A172 (cell line): ENCODE results near the gene ANKRD40CL. TPM values are rescaled to one million over a fixed set of nuclear protein-coding genes. Genes with fewer than 3 reads are reported as not detected.

Experiments
- DNase-seq: peaks from one replicate; pipeline ENCODE4 v3.0.0-alpha.2; 2015; ENCODE audit warnings: low spot score
- total RNA-seq: library from RNA; depleted of rRNA; stranded (reverse); fragments of >200 nt; shearing (Covaris generic); gene quantifications from 2 replicates; pipeline ENCODE4 v1.2.3, GENCODE V29; 2014

ANKRD40CL gene
- total RNA-seq, 1 experiment from 2014 or later, result not detected

DNA sequence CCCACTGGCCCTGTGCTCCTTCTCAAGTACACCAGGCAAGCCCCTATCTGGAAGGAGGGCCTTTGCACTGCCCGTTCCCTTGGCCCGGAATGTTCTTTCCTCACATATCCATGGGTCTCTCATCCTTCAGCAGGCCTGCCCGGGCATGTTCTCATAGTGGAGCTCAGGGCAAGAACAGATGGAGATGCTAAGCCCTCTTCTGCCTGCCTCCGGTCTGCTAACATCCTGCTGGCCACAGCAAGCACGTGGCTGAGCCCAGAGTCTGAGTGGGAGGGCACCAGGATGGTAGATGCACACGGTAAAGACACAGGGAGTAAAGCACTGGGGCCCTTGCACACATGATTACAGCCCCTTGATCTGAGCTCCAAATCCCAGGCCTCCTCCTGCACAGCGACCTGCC lies 19.8 kb upstream of the ANKRD40CL start:
- no peak for DNase-seq

DNA sequence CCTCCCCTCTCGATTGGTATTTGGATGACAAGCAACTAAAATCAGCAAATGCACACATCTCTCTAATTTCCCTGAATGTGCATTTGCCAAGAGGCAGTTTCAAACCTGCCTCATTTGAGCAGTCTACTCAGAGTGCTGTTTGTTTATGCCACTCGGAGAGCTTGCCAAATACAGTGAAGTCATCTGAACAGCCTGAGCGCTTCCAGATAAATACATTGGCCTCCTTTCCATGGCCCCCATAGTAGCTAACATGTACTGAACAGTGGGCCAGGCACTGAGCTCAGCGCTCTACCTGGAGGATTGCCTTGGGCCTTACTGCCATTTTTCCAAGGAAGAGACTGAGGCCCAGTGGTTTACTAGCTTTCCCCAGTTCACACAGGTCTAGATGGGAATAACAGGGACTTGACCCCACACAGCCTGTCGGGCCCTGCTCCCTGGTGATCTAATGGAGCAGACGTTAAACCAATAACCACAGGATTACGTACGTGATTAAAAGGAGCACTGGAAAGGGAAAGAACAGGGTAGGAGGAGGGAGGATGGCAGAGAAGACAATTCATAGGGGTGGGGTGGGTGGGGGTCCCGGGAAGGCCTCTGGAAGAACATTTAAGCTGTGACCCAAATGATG lies 18.7 kb upstream of the ANKRD40CL start:
- DNase-seq, result no peak

GRCh38 chr17:50785126-50785525 lies 17.8 kb upstream of the ANKRD40CL start:
- no peak for DNase-seq

DNA sequence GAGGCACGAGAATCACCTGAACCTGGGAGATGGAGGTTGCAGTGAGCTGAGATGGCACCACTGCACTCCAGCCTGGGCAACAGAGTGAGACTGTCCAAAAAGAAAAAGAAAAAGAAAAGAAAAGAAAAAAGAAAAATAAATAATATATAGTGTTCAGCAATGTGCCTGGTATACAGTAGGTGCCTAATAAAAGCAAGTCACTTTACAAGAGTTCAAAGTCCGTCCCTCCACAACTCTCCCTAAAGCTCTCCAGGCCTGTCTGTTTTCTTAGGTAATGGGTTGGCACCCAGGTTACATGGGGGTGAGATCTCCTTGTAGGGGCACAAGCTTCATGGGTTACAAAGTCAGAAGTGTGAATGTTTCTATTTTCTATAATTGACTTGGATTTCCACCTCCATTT lies 16.6 kb upstream of the ANKRD40CL start:
- no peak for DNase-seq

GRCh38 chr17:50783193-50783660 lies 15.9 kb upstream of the ANKRD40CL start:
- peak; percentile 86 for DNase-seq

- DNase-seq, result no peak
Observed at GRCh38 chr17:50781167-50781566, 13.8 kb upstream of the ANKRD40CL start.

GRCh38 chr17:50779747-50780353 lies 12.5 kb upstream of the ANKRD40CL start:
- DNase-seq, result no peak

DNA sequence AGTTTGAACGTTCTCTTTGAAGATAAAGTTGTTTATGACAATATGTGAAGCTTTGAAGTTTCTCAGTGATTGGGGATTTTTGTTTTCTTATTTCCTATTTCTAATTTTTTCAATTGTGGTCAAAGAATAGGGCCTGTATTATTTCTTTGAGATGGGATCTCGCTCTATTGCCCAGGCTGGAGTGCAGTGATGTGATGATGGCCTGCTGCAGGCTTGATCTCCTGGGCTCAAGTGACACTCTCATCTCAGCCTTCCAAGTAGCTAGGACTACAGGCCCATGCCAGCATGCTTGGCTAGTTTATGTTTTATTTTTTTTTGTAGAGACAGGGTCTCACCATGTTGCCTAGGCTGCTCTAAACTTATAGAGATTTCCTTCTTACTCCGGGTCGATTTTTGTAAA lies 11.7 kb upstream of the ANKRD40CL start:
- DNase-seq, result no peak

- DNase-seq, result no peak
Observed at GRCh38 chr17:50778471-50778870, 11.2 kb upstream of the ANKRD40CL start.

- no peak for DNase-seq
Observed at GRCh38 chr17:50775926-50776325, 8.6 kb upstream of the ANKRD40CL start.

GRCh38 chr17:50774225-50774803 lies 7.0 kb upstream of the ANKRD40CL start:
- no peak for DNase-seq

DNA sequence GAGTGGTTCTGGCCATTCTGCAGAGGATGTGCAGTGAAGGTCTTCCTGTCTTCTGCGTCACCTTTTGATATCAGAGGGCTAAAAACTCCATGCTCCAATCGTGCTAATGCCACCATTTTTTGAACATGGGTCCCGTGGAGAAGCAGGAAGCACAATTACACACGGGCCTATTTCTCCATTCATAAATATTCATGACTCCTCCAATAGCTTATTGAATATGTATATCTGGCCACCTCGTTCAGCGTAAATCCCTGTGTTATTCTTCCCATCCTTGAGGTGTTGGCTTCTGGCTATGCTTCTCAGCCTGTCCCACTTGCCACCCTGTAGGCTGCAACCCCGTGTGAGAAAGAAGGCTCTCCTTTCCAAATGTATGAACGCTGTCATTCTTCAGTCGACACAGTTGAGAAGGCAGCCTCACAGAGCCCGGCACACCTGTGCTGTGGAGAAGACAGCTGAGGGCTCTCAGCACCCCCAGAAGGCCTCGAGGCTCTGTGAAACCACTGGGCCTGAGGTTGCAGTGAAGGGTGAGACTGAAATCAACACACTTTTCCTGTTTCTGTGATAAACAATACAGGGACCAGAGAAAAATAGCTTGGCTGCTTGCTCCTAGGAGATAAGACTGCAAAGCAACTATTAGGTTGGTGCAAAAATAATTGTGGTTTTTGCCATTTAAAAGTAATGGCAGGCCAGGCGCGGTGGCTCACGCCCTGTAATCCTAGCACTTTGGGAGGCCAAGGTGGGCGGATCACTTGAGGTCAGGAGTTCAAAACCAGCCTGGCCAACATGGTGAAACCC lies 4.9 kb upstream of the ANKRD40CL start:
- no peak for DNase-seq

DNA sequence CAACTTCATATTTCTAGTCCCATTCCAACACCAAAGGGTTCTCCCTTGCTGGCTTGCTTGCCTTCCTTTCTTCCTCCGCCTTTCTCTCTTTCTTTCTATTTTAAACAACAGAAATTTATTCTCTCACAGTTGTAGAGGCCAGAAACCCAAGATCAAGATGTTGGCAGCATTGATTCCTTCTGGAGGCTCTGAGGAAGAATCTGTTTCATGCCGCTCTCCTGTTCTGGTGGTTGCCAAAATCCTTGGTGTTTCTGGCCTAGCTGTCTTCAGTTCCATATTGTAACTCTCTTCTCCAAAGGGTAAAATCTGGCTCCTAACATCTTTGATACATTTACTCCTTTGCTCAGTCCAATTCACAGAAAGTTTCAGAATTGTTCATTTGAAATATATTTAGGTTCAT lies 3.0 kb upstream of the ANKRD40CL start:
- DNase-seq, result no peak

DNA sequence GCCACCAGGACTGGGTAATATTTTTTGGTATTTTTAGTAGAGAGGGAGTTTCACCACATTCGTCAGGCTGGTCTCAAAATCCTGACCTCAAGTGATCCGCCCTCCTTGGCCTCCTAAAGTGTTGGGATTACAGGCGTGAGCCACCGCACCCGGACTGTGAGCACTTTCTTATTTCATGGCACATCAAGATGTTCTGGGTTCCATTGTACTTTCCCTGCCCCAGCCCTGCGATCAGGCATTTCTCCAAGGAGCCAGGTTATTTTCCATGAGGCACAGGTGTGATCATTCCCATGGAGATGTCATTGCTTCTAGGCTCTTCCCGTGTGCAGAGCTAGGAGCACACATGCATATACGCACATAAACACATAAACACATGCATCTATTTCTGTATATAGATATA lies 2.6 kb upstream of the ANKRD40CL start:
- no peak for DNase-seq

DNA sequence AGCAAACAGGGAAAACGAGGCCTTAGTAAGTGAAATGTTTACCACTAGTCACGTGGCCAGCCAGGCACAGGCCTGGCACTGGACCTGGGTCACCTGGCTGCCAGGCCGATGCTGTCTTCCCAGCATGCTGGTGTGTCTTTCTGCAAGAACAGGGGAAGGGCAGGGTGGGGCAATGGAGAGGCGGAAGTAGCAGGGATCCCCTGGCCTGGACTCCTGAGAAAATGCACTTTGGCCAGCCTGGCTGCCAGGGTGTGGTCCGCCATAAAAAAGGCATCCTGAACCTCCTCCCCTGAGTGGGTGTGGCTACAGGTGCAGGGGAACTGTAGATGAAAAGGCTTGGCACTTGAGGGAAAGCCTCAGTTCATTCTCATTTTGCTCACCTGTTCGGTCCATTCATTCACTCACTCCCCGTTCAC lies 1.0 kb upstream of the ANKRD40CL start:
- DNase-seq, result no peak

GRCh38 chr17:50767030-50767429 lies 288 bp downstream of the ANKRD40CL start:
- DNase-seq, result no peak

DNA sequence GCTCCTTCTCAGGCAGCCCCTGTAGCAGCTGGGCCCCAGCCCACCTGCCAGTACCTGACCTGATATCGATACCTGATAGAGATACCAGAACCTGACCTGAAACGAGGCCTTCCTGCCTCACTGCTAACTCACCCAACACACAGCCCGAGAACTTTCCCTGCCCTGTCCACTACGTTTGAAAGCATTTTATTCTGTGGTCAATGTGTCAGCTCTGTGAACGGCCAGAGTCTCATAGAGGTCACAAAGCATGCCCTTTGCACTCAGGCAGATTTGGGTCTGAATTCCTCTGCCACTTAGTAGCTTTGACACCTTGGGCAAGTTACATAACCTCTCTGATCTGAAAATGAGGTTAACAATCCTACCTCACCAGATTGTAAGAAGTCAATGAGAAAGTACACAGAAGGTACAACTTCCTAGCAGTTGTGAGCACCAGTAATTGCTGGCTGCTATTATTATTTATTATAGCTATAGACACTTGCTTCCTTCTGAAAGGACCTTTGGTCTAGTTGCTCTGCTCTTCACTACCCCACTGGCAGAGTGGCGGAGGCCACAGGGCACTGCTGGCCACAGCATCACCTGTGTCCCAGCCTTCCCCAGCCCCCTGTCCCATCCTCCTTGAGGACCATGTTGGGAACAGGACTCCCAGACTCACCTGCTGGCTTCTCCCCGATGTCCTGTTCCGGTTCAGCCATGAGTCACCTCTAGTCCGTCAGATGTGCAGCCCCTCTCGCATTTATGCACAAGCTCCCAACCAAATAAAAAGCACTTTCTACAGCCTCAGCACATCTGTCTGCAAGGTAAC lies 895 bp downstream of the ANKRD40CL start:
- DNase-seq, result no peak

GRCh38 chr17:50765454-50766221 lies 1.7 kb downstream of the ANKRD40CL start:
- DNase-seq, result no peak

- no peak for DNase-seq
Observed at GRCh38 chr17:50764734-50765149, 2.6 kb downstream of the ANKRD40CL start.

DNA sequence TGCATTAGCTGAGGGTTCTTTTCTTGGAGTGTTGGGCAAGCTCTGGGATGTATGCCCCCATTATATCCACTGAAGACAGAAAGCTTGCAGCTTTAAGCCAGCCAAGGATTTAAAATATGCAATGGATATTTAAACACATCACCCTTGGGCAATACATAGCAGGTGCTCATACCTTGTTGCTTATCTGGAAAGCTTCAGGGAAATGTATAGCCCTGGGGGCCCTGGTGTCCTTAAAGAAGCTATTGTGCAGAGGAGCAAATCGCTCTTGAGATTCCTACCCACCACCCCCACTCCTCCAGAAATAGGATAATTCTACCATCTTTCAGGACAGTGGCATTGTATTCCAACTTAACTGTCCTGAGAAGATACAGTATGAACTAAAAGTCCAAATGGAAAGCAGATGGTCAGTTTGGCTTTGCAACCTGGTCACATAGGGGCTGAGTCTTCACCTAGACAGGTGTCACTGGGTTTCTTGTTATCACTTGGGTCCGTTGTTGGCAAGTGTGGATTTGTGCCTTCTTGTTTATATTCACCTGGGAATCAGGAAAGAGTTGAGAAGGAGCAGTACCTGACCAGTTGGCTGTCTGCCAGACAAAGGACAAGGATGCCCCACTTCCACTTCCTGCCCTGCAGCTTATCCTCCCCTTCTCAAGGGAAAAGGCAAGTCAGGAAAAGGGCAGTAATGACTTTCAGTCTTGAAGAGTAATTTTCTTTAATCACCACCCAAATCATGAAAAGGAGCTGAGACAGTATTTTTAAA lies 3.4 kb downstream of the ANKRD40CL start:
- DNase-seq, result no peak
